Right renal pelvis (tissue), 4 donors: ENCODE data around the gene RPL35. TPM values are rescaled to one million over a fixed set of nuclear protein-coding genes. Genes with fewer than 3 reads are reported as not detected.
"Not testable (repeated sequence)": the region's sequence is repeated elsewhere in the genome, so short reads cannot be mapped to it uniquely, and the experiment has no call there.

Experiments used
- DNase-seq, 4 donors: peaks; one replicate each; pipeline ENCODE4 v3.0.0-alpha.2; 2013; ENCODE audit warnings: low read depth in 4 of 4, low spot score in 3 of 4, missing footprints in 1 of 4
- polyA plus RNA-seq, 4 donors: library from polyadenylated mRNA; unstranded; fragments of 120-200 nt; gene quantifications; one replicate each; pipeline ENCODE4 v1.2.1, GENCODE V29; 2013; ENCODE audit not compliant: insufficient read length in 4 of 4

The RPL35 gene
- polyA plus RNA-seq, 4 donors: 800 to 1,214 (median 898) TPM

- DNase-seq: no peak
Measured at GRCh38 chr9:124853605-124854143, 8.1 kb downstream of the RPL35 start.

- DNase-seq: peak in 1 of 4 donors; percentile 65
Measured at GRCh38 chr9:124852829-124853531, 8.8 kb downstream of the RPL35 start, which contains the start of gene WDR38. Gene WDR38 (plus strand): TSS chr9:124853460. CDS start chr9:124853532, 72 bp downstream.

- DNase-seq: no peak
Measured at GRCh38 chr9:124852121-124852828, 9.5 kb downstream of the RPL35 start.

- DNase-seq: no peak
Measured at GRCh38 chr9:124849801-124850200, 12.0 kb downstream of the RPL35 start.

- DNase-seq: no peak
Measured at GRCh38 chr9:124846969-124847368, 14.8 kb downstream of the RPL35 start.

GRCh38 chr9:124846467-124846866 is 15.3 kb downstream of the RPL35 start:
- DNase-seq: not testable (repeated sequence)

- no peak for DNase-seq
Measured at GRCh38 chr9:124844291-124844690, 17.5 kb downstream of the RPL35 start.

- DNase-seq: no peak
Measured at GRCh38 chr9:124843456-124844034, 18.2 kb downstream of the RPL35 start.

GRCh38 chr9:124841075-124841821 is 20.5 kb downstream of the RPL35 start:
- DNase-seq: no peak

- DNase-seq: no peak
Measured at GRCh38 chr9:124840300-124840833, 21.4 kb downstream of the RPL35 start.

- no peak for DNase-seq
Measured at GRCh38 chr9:124839612-124840299, 22.0 kb downstream of the RPL35 start.

GRCh38 chr9:124838567-124839275 is 23.0 kb downstream of the RPL35 start:
- not testable (repeated sequence) for DNase-seq

GRCh38 chr9:124838132-124838531 is 23.6 kb downstream of the RPL35 start:
- DNase-seq: not testable (repeated sequence)

- DNase-seq: peak in 2 of 4 donors; percentile 49 to 51
Measured at GRCh38 chr9:124835026-124835557, 26.7 kb downstream of the RPL35 start.

- DNase-seq: no peak
Measured at GRCh38 chr9:124834591-124834990, 27.2 kb downstream of the RPL35 start.

GRCh38 chr9:124831642-124832364 is 30.0 kb downstream of the RPL35 start:
- DNase-seq: no peak

GRCh38 chr9:124830593-124830992 is 31.2 kb downstream of the RPL35 start:
- DNase-seq: no peak

GRCh38 chr9:124829334-124829669 is 32.5 kb downstream of the RPL35 start:
- DNase-seq: no peak
